ENCODE results near the gene BACH2.

DNA sequence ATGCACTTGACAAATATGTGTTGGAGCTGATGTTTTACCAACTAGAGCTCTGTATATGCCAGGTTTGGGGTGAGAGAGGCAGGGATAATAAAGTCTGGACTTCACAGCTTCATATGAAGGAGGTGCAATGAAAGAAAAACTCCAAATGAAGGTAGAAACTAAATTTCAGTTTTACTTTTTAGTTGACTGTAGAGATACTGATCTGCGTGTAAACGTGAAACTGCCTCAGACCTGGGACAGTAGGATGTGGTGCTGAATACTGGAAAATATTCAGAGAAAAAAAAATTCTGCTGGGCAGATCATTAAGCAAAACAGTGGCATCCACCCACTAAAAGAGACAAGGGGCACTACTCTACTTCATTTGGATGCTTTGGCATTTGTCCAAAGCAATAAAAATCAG, 94.5 kb downstream of the BACH2 start:
- no peak for TF ChIP-seq POLR2A (IDR thresholded peaks at IDR 0.05)
- TF ChIP-seq, protein P1, sequence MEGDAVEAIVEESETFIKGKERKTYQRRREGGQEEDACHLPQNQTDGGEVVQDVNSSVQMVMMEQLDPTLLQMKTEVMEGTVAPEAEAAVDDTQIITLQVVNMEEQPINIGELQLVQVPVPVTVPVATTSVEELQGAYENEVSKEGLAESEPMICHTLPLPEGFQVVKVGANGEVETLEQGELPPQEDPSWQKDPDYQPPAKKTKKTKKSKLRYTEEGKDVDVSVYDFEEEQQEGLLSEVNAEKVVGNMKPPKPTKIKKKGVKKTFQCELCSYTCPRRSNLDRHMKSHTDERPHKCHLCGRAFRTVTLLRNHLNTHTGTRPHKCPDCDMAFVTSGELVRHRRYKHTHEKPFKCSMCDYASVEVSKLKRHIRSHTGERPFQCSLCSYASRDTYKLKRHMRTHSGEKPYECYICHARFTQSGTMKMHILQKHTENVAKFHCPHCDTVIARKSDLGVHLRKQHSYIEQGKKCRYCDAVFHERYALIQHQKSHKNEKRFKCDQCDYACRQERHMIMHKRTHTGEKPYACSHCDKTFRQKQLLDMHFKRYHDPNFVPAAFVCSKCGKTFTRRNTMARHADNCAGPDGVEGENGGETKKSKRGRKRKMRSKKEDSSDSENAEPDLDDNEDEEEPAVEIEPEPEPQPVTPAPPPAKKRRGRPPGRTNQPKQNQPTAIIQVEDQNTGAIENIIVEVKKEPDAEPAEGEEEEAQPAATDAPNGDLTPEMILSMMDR (IDR thresholded peaks at IDR 0.05 in 4 of 5, conservative IDR thresholded peaks at IDR 0.05 in 1 of 5) = no peak
